RPMI7951 (cell line): Measurements from ENCODE around the gene MPLKIP. TPM values are rescaled to one million over a fixed set of nuclear protein-coding genes. Genes with fewer than 3 reads are reported as not detected.
"Not testable (repeated sequence)": the region's sequence is repeated elsewhere in the genome, so short reads cannot be mapped to it uniquely, and the experiment has no call there.

ENCODE experiments used
- DNase-seq: peaks from one replicate; pipeline ENCODE4 v3.0.0-alpha.2; 2012; ENCODE audit warnings: low read depth
- total RNA-seq: library from RNA; depleted of rRNA; stranded (reverse); fragments of >200 nt; shearing (Covaris generic); gene quantifications from 2 replicates; pipeline ENCODE4 v1.2.3, GENCODE V29; 2014; rRNA removed

MPLKIP gene
- total RNA-seq, result 80.3 and 93.7 TPM in 2 replicates

DNA sequence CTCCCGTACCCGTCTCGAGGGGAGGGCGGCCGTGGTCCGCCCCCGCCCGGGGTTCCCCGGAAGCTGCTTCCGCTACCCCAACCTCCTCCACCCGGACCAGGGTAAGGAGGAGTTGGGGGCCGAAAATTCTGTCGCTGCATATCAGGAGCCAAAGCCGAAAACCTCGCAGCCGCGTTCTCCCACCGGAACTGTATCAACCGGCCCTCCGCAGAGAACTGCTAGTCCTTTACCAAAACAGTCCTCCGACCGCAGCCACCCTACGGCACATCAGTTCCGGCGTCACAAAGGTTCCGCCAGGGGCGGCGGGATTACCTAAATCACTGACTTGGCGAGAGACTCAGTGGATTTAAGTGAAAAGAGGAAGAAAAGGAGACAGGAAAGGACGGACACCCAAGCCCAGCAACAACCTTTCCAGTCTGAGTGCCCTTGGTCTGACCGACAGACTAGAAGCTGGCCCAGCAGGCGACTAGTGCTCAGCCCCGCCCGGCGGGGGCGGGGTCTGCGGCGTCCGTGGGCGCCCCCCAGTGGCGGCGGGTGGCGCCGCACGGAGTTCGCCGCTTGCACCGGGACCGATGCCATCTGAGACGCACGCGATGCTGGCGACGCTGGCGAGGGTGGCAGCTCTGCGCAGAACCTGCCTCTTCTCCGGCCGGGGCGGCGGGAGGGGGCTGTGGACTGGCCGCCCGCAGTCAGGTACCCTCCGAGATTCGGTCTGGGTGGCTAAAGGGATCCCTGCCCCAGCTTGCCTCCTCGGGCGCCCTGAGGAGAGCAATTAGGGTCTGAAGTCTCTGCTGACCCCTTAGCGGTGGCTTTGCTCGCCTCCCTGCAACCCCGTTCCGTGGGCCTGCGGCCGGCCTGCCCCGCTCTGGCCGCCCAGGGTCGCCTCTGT, at the start of gene MPLKIP, which contains the start of gene SUGCT:
Gene MPLKIP (minus strand): TSS at position 195 of the 889 bp plus-strand sequence. CDS start 55 bp downstream, at position 140.
Gene SUGCT (plus strand): TSS at position 578 of the 889 bp plus-strand sequence.
- peak; percentile 88 for DNase-seq

DNA sequence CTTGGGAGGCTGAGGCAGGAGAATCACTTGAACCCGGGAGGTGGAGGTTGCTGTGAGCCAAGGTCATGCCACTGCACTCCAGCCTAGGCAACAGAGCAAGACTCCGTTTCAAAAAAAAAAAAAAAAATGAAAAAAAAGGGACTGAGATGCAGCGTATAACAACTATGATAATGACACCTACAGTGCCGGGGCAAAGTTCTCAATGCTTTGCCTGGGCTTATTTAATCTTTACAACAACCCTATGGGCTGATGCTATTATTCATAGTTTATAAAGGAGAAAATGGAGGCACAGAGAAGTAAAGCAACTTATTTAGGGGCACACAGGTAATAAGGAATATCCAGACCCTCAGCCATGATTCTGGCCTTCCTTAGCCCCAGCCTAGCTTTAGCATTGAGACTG, 48.0 kb upstream of the MPLKIP start:
- no peak for DNase-seq

GRCh38 chr7:40177071-40177470, 42.6 kb upstream of the MPLKIP start:
- DNase-seq, result no peak

DNA sequence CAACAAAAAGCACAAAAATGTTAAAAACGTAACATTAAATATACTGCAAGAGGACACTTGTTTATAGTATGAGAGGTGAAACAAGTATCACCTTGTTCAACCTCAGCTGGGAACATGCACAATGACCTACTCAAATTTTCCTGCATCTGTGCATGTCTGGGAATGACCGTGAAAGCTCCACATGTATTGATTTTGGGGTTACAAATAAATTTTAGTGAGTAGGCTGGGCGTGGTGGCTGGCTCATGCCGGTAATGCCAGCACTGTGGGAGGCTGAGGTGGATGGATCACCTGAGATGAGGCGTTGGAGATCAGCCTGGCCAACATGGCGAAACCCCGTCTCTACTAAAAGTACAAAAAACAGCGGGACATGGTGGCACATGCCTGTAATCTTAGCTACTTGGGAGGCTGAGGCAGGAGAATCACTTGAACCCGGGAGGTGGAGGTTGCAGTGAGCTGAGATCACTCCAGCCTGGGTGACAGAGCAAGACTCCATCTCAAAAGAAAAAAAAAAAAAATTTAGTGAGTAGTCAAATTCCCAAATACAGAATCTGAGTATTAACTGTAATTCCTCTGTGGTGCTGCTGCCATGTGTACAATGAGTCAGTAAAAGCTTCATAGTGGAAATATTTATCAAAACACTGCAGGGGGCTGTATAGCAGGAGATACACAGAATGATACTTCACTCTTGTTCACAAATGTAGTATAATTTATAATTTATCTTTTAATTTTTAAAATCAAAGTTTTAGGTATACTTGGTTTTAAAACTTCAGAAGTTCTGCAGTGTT, 41.5 kb upstream of the MPLKIP start:
- DNase-seq, result no peak

- not testable (repeated sequence) for DNase-seq
Measured at GRCh38 chr7:40175256-40175655, 40.8 kb upstream of the MPLKIP start.

DNA sequence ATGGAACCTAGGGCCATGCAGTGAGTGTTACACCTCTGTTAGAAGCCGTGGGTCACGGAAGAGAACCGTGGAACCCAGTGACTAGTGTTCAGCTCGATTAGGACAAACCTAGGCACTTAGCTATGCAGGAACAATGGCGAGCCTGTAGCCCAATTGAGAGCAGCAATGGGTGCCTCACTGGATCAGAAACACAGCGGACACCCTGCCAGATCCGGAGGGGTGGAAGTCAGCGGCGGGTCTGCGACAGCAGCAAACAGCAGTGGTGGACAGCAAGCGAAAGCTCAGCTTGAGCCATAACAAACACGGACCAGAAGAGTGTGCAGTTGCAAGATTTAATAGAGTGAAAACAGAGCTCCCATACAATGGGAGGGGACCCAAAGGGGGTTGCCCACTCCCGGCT, 38.7 kb upstream of the MPLKIP start:
- DNase-seq, result not testable (repeated sequence)

- DNase-seq, result not testable (repeated sequence)
Measured at GRCh38 chr7:40168266-40168665, 33.8 kb upstream of the MPLKIP start.

GRCh38 chr7:40167291-40167690, 32.9 kb upstream of the MPLKIP start:
- DNase-seq, result no peak

- no peak for DNase-seq
Measured at GRCh38 chr7:40165216-40165615, 30.8 kb upstream of the MPLKIP start.

DNA sequence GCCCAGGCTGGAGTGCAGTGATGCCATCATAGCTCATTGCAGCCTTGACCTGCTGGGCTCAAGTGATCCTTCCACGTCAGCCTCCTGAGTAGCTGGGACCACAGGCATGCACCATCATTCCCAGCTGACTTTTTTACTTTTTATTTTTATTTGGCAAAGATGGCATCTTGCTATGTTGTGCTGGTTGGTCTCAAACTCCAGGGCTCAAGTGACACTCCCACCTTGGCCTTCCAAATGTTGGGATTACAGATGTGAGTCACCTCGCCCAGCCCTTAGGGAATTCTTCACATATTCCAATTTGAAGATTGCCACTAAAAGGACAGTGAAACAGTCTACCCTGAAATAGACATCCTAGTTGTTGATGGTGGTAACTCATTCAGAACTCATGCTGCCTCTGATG, 28.1 kb upstream of the MPLKIP start:
- DNase-seq, result peak; percentile 48

DNA sequence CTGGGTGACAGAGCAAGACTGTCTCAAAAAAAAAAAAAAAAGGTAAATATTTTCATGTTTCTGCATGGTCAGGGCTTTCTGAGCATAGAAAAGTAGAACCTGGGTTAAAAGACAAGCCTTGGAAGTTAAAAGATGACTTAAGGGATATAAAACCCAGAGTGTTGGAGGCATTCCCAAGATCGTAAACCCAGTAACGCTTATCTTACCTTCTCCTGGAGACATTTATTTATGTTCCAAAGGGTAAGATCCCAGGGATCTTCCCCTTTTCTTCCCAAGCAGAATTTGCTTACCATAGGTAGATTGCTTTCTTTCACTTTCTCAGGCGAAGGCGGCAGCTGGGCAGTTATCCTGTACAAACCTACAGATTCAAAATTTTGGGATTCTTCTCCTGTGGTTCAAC, 22.6 kb upstream of the MPLKIP start:
- DNase-seq, result no peak

DNA sequence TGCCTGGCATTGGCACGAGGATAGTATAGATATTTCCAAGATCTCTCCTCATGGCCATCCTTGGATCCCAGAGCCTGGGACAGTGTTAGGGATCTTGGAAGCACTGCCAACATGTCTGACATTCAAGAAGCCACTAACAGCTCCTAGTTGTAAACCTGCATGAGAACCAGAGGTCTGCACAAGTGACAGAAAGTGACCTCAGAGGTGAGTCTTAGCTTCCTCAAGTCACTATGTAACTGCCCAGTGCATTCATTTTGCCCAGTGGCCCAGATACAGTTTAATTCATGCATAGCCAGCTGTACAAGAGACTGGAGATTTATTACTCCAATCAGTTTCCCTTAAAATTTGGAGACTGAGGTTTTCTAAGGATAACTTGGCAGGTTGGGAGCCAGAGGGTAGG, 17.1 kb upstream of the MPLKIP start:
- DNase-seq, result no peak

DNA sequence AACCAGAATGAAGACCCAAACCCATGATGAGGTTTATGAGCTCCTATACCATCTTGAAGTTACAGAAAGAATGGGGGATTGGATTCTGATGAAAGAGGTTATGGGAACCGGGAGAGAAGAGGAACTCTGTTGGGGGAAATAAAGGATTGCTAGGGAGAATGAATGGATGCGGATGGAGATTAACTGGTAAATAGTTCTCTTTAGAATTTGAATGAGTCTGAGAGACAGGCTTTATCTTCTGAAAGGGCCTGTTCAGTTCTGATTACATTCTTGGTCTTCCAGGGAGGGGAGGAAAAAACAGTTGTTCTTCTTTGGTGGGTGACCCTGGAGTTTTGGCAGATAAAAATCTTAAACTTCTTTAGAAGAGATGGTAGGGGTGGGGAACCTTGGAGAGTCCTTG, 14.2 kb upstream of the MPLKIP start:
- no peak for DNase-seq

GRCh38 chr7:40148247-40148580, 13.8 kb upstream of the MPLKIP start:
- not testable (repeated sequence) for DNase-seq

- peak; percentile 90 for DNase-seq
Measured at GRCh38 chr7:40147371-40148246, 13.2 kb upstream of the MPLKIP start.

DNA sequence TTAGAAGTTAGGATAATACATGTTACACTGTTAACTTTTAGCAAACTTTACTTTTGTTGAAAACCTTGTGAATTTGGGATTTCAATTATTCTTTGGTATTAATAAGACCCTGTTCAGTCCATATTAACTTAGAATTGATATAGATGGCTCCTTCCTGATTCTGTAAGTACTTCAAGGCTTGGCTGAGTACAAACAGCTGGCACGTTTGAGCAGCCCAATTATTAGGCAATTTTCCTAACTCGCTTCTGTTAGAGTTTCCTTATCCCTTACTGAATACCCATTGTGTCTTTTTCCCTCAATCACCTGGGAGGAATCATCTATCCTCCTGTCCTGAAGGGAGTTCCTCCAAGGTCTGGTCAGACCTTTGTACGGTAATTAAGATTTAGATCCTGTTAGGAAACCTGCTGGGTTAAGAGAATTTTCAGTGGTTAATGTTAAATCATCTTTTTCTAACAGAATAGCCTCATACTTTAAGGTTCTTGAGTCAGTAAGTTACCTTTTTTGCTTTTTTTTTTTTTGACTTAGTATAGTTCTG, 11.2 kb upstream of the MPLKIP start:
- DNase-seq, result not testable (repeated sequence)

DNA sequence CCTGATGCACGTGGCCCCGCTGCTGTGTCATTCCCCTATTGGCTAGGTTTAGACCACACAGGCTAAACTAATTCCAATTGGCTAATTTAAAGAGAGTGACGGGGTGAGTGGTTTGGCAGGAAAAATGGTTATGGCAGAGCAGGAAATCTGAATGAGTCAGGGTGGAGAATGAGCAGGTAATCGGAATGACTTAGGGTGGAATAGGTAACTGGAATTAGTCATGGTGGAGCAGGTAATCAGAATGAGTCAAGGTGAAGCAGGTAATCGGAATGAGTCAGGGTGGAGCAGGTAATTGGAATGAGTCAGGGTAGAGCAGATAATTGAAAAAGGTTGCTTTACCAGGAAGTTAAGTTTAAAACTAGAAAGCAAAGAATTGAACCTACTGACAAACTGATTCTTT, 7.5 kb upstream of the MPLKIP start:
- not testable (repeated sequence) for DNase-seq

- not testable (repeated sequence) for DNase-seq
Measured at GRCh38 chr7:40139891-40140290, 5.5 kb upstream of the MPLKIP start.

DNA sequence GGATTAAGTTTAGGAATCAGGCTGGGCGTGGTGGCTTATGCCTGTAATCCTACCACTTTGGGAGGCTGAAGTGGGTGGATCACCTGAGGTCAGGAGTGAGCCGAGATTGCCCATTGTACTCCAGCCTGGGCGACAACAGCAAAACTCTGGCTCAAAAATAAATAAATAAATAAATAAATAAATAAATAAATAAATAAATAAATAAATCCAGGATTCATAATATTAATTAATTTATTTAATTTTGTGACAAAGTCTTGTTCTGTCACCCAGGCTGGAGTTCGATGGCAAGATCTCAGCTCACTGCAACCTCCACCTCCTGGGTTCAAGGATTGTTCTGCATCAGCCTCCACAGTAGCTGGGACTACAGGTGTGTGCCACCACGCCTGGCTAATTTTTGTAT, 4.6 kb upstream of the MPLKIP start:
- DNase-seq, result no peak

DNA sequence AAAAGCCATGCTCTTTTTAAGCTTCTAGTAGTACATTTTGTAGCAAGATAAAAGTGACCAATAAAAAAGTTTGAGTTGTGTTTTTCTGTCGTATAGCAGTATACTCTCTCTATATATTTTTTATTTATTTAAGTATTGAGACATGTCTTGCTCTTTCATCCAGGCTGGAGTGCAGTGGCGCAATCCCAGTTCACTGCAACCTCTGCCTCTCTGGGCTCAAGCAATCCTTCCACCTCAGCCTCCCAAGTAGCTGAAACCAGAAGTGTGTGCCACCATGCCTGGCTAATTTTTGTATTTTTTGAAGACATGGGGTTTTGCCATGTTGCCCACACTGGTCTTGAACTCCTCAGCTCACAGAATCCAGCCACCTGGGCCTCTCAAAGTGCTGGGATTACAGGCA, 3.1 kb upstream of the MPLKIP start:
- no peak for DNase-seq

DNA sequence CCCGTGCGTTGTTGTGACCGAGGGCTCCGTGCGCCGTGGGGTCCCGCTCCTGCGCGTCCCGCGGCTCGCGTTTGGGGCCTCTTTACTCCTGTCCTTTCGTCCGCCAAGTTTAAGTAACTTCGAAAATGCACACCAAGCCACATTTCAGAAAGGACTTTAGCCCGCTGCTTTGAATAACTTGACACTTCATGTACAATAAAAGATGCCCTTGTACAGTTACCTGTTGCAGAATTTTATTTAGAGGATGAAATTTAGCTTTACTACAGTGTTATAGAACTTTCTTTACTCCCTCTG, 842 bp upstream of the MPLKIP start:
- DNase-seq, result peak; percentile 43
